GM19043 (cell line): ENCODE results near the gene PLA2G3.
"Not testable (repeated sequence)": the region's sequence is repeated elsewhere in the genome, so short reads cannot be mapped to it uniquely, and the experiment has no call there.

Experiments
- ATAC-seq: cut with Tn5 transposase; IDR thresholded peaks from one replicate; pipeline ENCODE4 v1.9.1; 2021; ENCODE audit warnings: low read depth; ENCODE audit not compliant: unreplicated experiment

Gene PLA2G3

GRCh38 chr22:31139866-31140716 is at the start of gene PLA2G3:
Gene PLA2G3 (minus strand): TSS chr22:31140508. CDS start chr22:31140354, 154 bp downstream.
- ATAC-seq, result no peak

- no peak for ATAC-seq
These were observed 47.3 kb upstream of the PLA2G3 start for GRCh38 chr22:31187627-31188026.

- no peak for ATAC-seq
These were observed 44.7 kb upstream of the PLA2G3 start for GRCh38 chr22:31185056-31185455.

- no peak for ATAC-seq
These were observed 43.7 kb upstream of the PLA2G3 start for GRCh38 chr22:31184015-31184414.

- ATAC-seq, result no peak
These were observed 39.0 kb upstream of the PLA2G3 start for GRCh38 chr22:31179345-31179744.

- ATAC-seq, result no peak
These were observed 38.6 kb upstream of the PLA2G3 start for GRCh38 chr22:31178859-31179258.

GRCh38 chr22:31177420-31178162 is 37.3 kb upstream of the PLA2G3 start:
- ATAC-seq, result no peak

GRCh38 chr22:31176923-31177322 is 36.6 kb upstream of the PLA2G3 start:
- no peak for ATAC-seq

- no peak for ATAC-seq
These were observed 33.3 kb upstream of the PLA2G3 start for GRCh38 chr22:31173386-31174145.

- not testable (repeated sequence) for ATAC-seq
These were observed 31.4 kb upstream of the PLA2G3 start for GRCh38 chr22:31171734-31172133.

- no peak for ATAC-seq
These were observed 30.7 kb upstream of the PLA2G3 start for GRCh38 chr22:31170971-31171370.

GRCh38 chr22:31162015-31162765 is 21.9 kb upstream of the PLA2G3 start:
- ATAC-seq, result no peak

GRCh38 chr22:31161386-31161785 is 21.1 kb upstream of the PLA2G3 start:
- no peak for ATAC-seq

GRCh38 chr22:31160328-31160978 is 20.1 kb upstream of the PLA2G3 start:
- no peak for ATAC-seq

- no peak for ATAC-seq
These were observed 15.1 kb upstream of the PLA2G3 start for GRCh38 chr22:31155422-31155821.

GRCh38 chr22:31154975-31155374 is 14.7 kb upstream of the PLA2G3 start:
- ATAC-seq, result no peak

GRCh38 chr22:31153357-31153756 is 13.0 kb upstream of the PLA2G3 start:
- ATAC-seq, result no peak

GRCh38 chr22:31151872-31152271 is 11.6 kb upstream of the PLA2G3 start:
- no peak for ATAC-seq

GRCh38 chr22:31150615-31151014 is 10.3 kb upstream of the PLA2G3 start:
- ATAC-seq, result no peak
